Measurements from ENCODE around the gene AMN.

- TF ChIP-seq POLR2A (IDR thresholded peaks at IDR 0.05) (no peak), CTCF (IDR thresholded peaks at IDR 0.05) (no peak), POLR2AphosphoS5 (IDR thresholded peaks at IDR 0.05) (no peak), EP300 (IDR thresholded peaks at IDR 0.05) (no peak)
Observed at GRCh38 chr14:102891111-102891510, 31.4 kb upstream of the AMN start.
